Measurements from ENCODE around the gene CALU. TPM values are rescaled to one million over a fixed set of nuclear protein-coding genes. Genes with fewer than 3 reads are reported as not detected.

The CALU gene
- polyA plus RNA-seq, 3 donors, result 13.8 to 44.0 (median 33.2) TPM

- H3K36me3 ChIP-seq (replicated peaks in 1 of 2; ENCODE audit: control insufficient read depth in 1 of 2, insufficient read depth in 2 of 2, low read length in 2 of 2), result peaks cover 75 to 95% of the 10 kb centered on the region in 2 donors
- intact Hi-C loops (cut with micrococcal nuclease), result no loop called here
- H3K4me3 ChIP-seq (replicated peaks in 1 of 3; ENCODE audit: low read depth in 2 of 3, low read length in 3 of 3), result no peak overlapping the region
- DNase-seq, result peak in 1 of 3 donors; percentile 19
- no peaks in the 10 kb centered on the region for H3K4me1 Mint-ChIP-seq
- no peaks in the 10 kb centered on the region for H3K27me3 ChIP-seq (ENCODE audit: control insufficient read depth in 2 of 2, insufficient read depth in 2 of 2, low read length in 2 of 2)
- no peak overlapping the region for H3K4me3 Mint-ChIP-seq
- H3K4me2 ChIP-seq (replicated peaks; ENCODE audit: extremely low read depth, low read length, poor library complexity, severe bottlenecking), result no peak overlapping the region
- no peaks in the 10 kb centered on the region for H3K79me2 ChIP-seq (ENCODE audit: insufficient read depth, low read length)
- no peaks in the 10 kb centered on the region for H3K9me3 ChIP-seq (replicated peaks in 1 of 2; ENCODE audit: control insufficient read depth in 1 of 2, insufficient read depth in 1 of 2, low read length in 2 of 2)
- no peak overlapping the region for H2AFZ ChIP-seq (ENCODE audit: insufficient read depth, low read depth, low read length, poor library complexity, severe bottlenecking)
- H3K36me3 Mint-ChIP-seq, result peaks cover 65 to 84% of the 10 kb centered on the region in 2 donors
- no peaks in the 10 kb centered on the region for H3K4me1 ChIP-seq (ENCODE audit: control insufficient read depth in 1 of 2, insufficient read depth in 2 of 2, low read length in 2 of 2)
- H4K20me1 ChIP-seq (ENCODE audit: insufficient read depth, low read length), result no peaks in the 10 kb centered on the region
- TF ChIP-seq CTCF (IDR thresholded peaks at IDR 0.05), result no peak
- no peaks in the 10 kb centered on the region for H3K27me3 Mint-ChIP-seq (ENCODE audit: low read depth in 3 of 3)
- H3K9me3 Mint-ChIP-seq, result no peaks in the 10 kb centered on the region
- H3K27ac ChIP-seq (ENCODE audit: low read depth in 1 of 2, low read length in 2 of 2), result no peak overlapping the region
- H3K9ac ChIP-seq (ENCODE audit: insufficient read depth, low read length, poor library complexity, severe bottlenecking), result no peak overlapping the region
- no peak overlapping the region for H3K27ac Mint-ChIP-seq
Measured at GRCh38 chr7:128759242-128759641, 20.1 kb downstream of the CALU start.

- no peak overlapping the region for H3K27ac Mint-ChIP-seq
Measured at GRCh38 chr7:128763541-128763940, 24.4 kb downstream of the CALU start.

More at GRCh38 chr7:128763541-128763940, 24.4 kb downstream of the CALU start:
- peaks cover 65 to 87% of the 10 kb centered on the region in 2 donors for H3K36me3 Mint-ChIP-seq
- H3K4me1 ChIP-seq (ENCODE audit: control insufficient read depth in 1 of 2, insufficient read depth in 2 of 2, low read length in 2 of 2), result no peaks in the 10 kb centered on the region
- peaks cover 68 to 93% of the 10 kb centered on the region in 2 donors for H3K36me3 ChIP-seq (replicated peaks in 1 of 2; ENCODE audit: control insufficient read depth in 1 of 2, insufficient read depth in 2 of 2, low read length in 2 of 2)
- H3K79me2 ChIP-seq (ENCODE audit: insufficient read depth, low read length), result no peaks in the 10 kb centered on the region
- H3K9me3 ChIP-seq (replicated peaks in 1 of 2; ENCODE audit: control insufficient read depth in 1 of 2, insufficient read depth in 1 of 2, low read length in 2 of 2), result no peaks in the 10 kb centered on the region
- no peaks in the 10 kb centered on the region for H3K9me3 Mint-ChIP-seq
- H3K4me3 Mint-ChIP-seq, result no peak overlapping the region
- no CpG with 5 or more reads among the region's 3 CpGs for WGBS (ENCODE audit: insufficient coverage)
- H2AFZ ChIP-seq (ENCODE audit: insufficient read depth, low read depth, low read length, poor library complexity, severe bottlenecking), result no peak overlapping the region
- no peak overlapping the region for H3K4me2 ChIP-seq (replicated peaks; ENCODE audit: extremely low read depth, low read length, poor library complexity, severe bottlenecking)
- no peaks in the 10 kb centered on the region for H4K20me1 ChIP-seq (ENCODE audit: insufficient read depth, low read length)
- no peaks in the 10 kb centered on the region for H3K27me3 ChIP-seq (ENCODE audit: control insufficient read depth in 2 of 2, insufficient read depth in 2 of 2, low read length in 2 of 2)
- no peak overlapping the region for H3K27ac ChIP-seq (ENCODE audit: low read depth in 1 of 2, low read length in 2 of 2)
- intact Hi-C loops (cut with micrococcal nuclease), result no loop called here
- DNase-seq, result no peak
- H3K9ac ChIP-seq (ENCODE audit: insufficient read depth, low read length, poor library complexity, severe bottlenecking), result no peak overlapping the region
- H3K4me1 Mint-ChIP-seq, result no peaks in the 10 kb centered on the region
- TF ChIP-seq CTCF (IDR thresholded peaks at IDR 0.05), result no peak
- H3K4me3 ChIP-seq (replicated peaks in 1 of 3; ENCODE audit: low read depth in 2 of 3, low read length in 3 of 3), result no peak overlapping the region
- no peaks in the 10 kb centered on the region for H3K27me3 Mint-ChIP-seq (ENCODE audit: low read depth in 3 of 3)

All from CD14-positive monocyte (primary cell).